SK-N-SH (cell line): Measurements from ENCODE around the gene PELI2. TPM values are rescaled to one million over a fixed set of nuclear protein-coding genes. Genes with fewer than 3 reads are reported as not detected.

Experiments
- CTCF ChIA-PET: fragments of 300-600, 350-600 bp; formaldehyde crosslinking; extraction: SDS; loops from one replicate; lab custom pipeline; 2021; lab: Yijun Ruan, JAX
- POLR2A ChIA-PET: fragments of 350-600 bp; sonication (Branson Sonifier 250); formaldehyde crosslinking; extraction: SDS; loops from one replicate; lab custom pipeline; 2020; ENCODE audit warnings: antibody characterized with exemption, inconsistent platforms; lab: Yijun Ruan, JAX
- DNase-seq: peaks from one replicate; pipeline ENCODE4 v3.0.0; 2012
- H2AFZ ChIP-seq: fragments of 200-600 bp; sonication (generic); 2 replicates; pipeline ENCODE4 v1.8.1; 2016; ENCODE audit warnings: antibody characterized with exemption, mild to moderate bottlenecking, low read depth
- H3F3A ChIP-seq: fragments of 200-600 bp; sonication (generic); replicated peaks from 2 replicates; pipeline ENCODE3; 2016; ENCODE audit warnings: antibody characterized with exemption, mild to moderate bottlenecking; ENCODE audit not compliant: insufficient read depth
- H3K27ac ChIP-seq, 2 experiments: fragments of 200-500 bp in 1 of 2; fragments of 200-600 bp in 1 of 2; sonication (Bioruptor generic) in 1 of 2; sonication (generic), shearing (Covaris generic) in 1 of 2; 2 replicates each; pipeline versions ENCODE4 v1.5.1 to v1.6.1; 2014 to 2016; ENCODE audit warnings: low read depth in 2 of 2, inconsistent platforms in 1 of 2, low read length in 1 of 2, mild to moderate bottlenecking in 1 of 2, mixed read lengths in 1 of 2
- H3K27me3 ChIP-seq: fragments of 200-600 bp; sonication (generic), shearing (Covaris generic); 2 replicates; pipeline ENCODE4 v1.6.1; 2016; ENCODE audit warnings: mixed run types; ENCODE audit not compliant: insufficient read depth
- H3K36me3 ChIP-seq, 2 experiments: fragments of 200-500 bp in 1 of 2; fragments of 200-600 bp in 1 of 2; sonication (Bioruptor generic) in 1 of 2; sonication (generic) in 1 of 2; replicated peaks in 1 of 2; 2 replicates each; pipeline versions ENCODE3 to v1.5.1; 2014 to 2016; ENCODE audit warnings: low read length in 1 of 2, mild to moderate bottlenecking in 1 of 2; ENCODE audit not compliant: insufficient read depth in 2 of 2, control insufficient read depth in 1 of 2
- H3K4me1 ChIP-seq, 2 experiments: fragments of 200-500 bp in 1 of 2; fragments of 200-600 bp in 1 of 2; sonication (Bioruptor generic) in 1 of 2; sonication (generic), shearing (Covaris generic) in 1 of 2; 2 replicates each; pipeline versions ENCODE4 v1.5.1 to v1.6.1; 2014 to 2016; ENCODE audit warnings: low read depth in 1 of 2, low read length in 1 of 2, mixed run types in 1 of 2; ENCODE audit not compliant: insufficient read depth in 2 of 2, control insufficient read depth in 1 of 2
- H3K4me2 ChIP-seq: fragments of 200-600 bp; sonication (generic), shearing (Covaris generic); 2 replicates; pipeline ENCODE4 v1.6.1; 2017; ENCODE audit warnings: mixed run types
- H3K4me3 ChIP-seq, 2 experiments: fragments of 200-500 bp in 1 of 2; fragments of 200-600 bp in 1 of 2; sonication (Bioruptor generic) in 1 of 2; sonication (generic), shearing (Covaris generic) in 1 of 2; 2 replicates each; pipeline versions ENCODE4 v1.5.1 to v1.8.1; 2014 to 2016; ENCODE audit warnings: low read depth in 2 of 2, inconsistent platforms in 1 of 2, low read length in 1 of 2, mild to moderate bottlenecking in 1 of 2, mixed read lengths in 1 of 2, moderate library complexity in 1 of 2
- H3K79me2 ChIP-seq: fragments of 200-600 bp; sonication (generic); 2 replicates; pipeline ENCODE4 v1.8.1; 2017; ENCODE audit warnings: mild to moderate bottlenecking; ENCODE audit not compliant: insufficient read depth
- H3K9ac ChIP-seq: fragments of 200-600 bp; sonication (generic); 2 replicates; pipeline ENCODE4 v1.6.1; 2017; ENCODE audit warnings: mixed run types
- H3K9me2 ChIP-seq: fragments of 200-600 bp; sonication (generic); 2 replicates; pipeline ENCODE4 v1.6.1; 2017; ENCODE audit warnings: mixed run types
- H3K9me3 ChIP-seq: fragments of 200-600 bp; sonication (generic); 2 replicates; pipeline ENCODE4 v1.6.1; 2017; ENCODE audit warnings: mixed run types, mild to moderate bottlenecking, moderate library complexity
- H4K20me1 ChIP-seq: fragments of 200-600 bp; sonication (generic); 2 replicates; pipeline ENCODE4 v1.6.1; 2017; ENCODE audit warnings: mild to moderate bottlenecking, mixed run types; ENCODE audit not compliant: insufficient read depth
- CHD2 ChIP-seq: fragments of 150-350 bp; IDR thresholded peaks from 2 replicates; pipeline ENCODE4 v1.6.1; 2018; ENCODE audit warnings: low read length; ENCODE audit not compliant: partially characterized antibody
- EZH2phosphoT487 ChIP-seq: fragments of 200-600 bp; sonication (generic); IDR thresholded peaks from 2 replicates; pipeline ENCODE4 v1.6.1; 2017; ENCODE audit warnings: low read depth, mixed run types, mild to moderate bottlenecking, antibody characterized with exemption, moderate library complexity, borderline replicate concordance
- FOSL2 ChIP-seq: IDR thresholded peaks from 2 replicates; pipeline ENCODE4 v1.4.0; 2012; ENCODE audit warnings: low read depth, mild to moderate bottlenecking, moderate library complexity, borderline replicate concordance
- FOXJ3 ChIP-seq: sonication (generic); formaldehyde crosslinking; IDR thresholded peaks from 2 replicates; pipeline ENCODE4 v1.5.1; 2020; ENCODE audit warnings: mild to moderate bottlenecking, missing genetic modification reagents
- GABPA ChIP-seq: IDR thresholded peaks from 2 replicates; pipeline ENCODE4 v1.4.0; 2012; ENCODE audit warnings: low read depth, mild to moderate bottlenecking
- JUND ChIP-seq: IDR thresholded peaks from 2 replicates; pipeline ENCODE4 v1.4.0; 2012
- MEF2A ChIP-seq: IDR thresholded peaks from 2 replicates; pipeline ENCODE4 v1.4.0; 2012; ENCODE audit warnings: low read depth, borderline replicate concordance
- MXI1 ChIP-seq: IDR thresholded peaks from 2 replicates; pipeline ENCODE4 v1.6.1; 2012; ENCODE audit warnings: mild to moderate bottlenecking, low read depth, low read length, improper control_type of control experiment
- NFIC ChIP-seq: IDR thresholded peaks from 2 replicates; pipeline ENCODE4 v1.4.0; 2012; ENCODE audit warnings: borderline replicate concordance
- POLR2AphosphoS5 ChIP-seq: IDR thresholded peaks from 2 replicates; pipeline ENCODE4 v1.6.1; 2012; ENCODE audit warnings: low read depth, low read length
- RFX5 ChIP-seq: IDR thresholded peaks from 2 replicates; pipeline ENCODE4 v1.6.1; 2012; ENCODE audit warnings: mild to moderate bottlenecking, improper control_type of control experiment, low read length
- RXRA ChIP-seq: IDR thresholded peaks from 2 replicates; pipeline ENCODE4 v1.4.0; 2012; ENCODE audit warnings: low read depth, mild to moderate bottlenecking, borderline replicate concordance
- SIN3A ChIP-seq: IDR thresholded peaks from 2 replicates; pipeline ENCODE4 v1.6.1; 2012; ENCODE audit warnings: low read depth, mild to moderate bottlenecking, low read length, moderate library complexity, borderline replicate concordance
- TAF1 ChIP-seq: IDR thresholded peaks from 2 replicates; pipeline ENCODE4 v1.6.1; 2012; ENCODE audit warnings: low read depth, mild to moderate bottlenecking, low read length, moderate library complexity, borderline replicate concordance
- USF1 ChIP-seq: IDR thresholded peaks from 2 replicates; pipeline ENCODE4 v1.4.0; 2012; ENCODE audit warnings: low read depth, borderline replicate concordance
- WGBS: methylation state at CpG from one replicate; pipeline ENCODE4 v1.1.6; 2017; ENCODE audit warnings: low lambda C conversion rate; 5-methylcytosine and 5-hydroxymethylcytosine counted together
- polyA plus RNA-seq, 3 experiments: library from polyadenylated mRNA; depleted of rRNA; stranded (reverse); fragments of >200 nt; gene quantifications; 2 replicates each; pipeline ENCODE4 v1.2.3, GENCODE V29; 2012
- TF ChIP-seq, protein P1 (sequence below): IDR thresholded peaks from 2 replicates; pipeline ENCODE4; 2012
- TF ChIP-seq, protein P2 (sequence below): IDR thresholded peaks from 2 replicates; pipeline ENCODE4 v1.4.0; 2012; ENCODE audit warnings: low read depth
- TF ChIP-seq, protein P3 (sequence below): IDR thresholded peaks from 2 replicates; pipeline ENCODE4 v1.6.1; 2012; ENCODE audit warnings: mild to moderate bottlenecking, low read depth, low read length, moderate library complexity
- TF ChIP-seq, protein P4 (sequence below): fragments of 150-350 bp; IDR thresholded peaks from 2 replicates; pipeline ENCODE4 v1.6.1; 2017; ENCODE audit warnings: antibody characterized with exemption, low read length, low read depth, borderline replicate concordance

The PELI2 gene
- polyA plus RNA-seq, 1 of the 3 experiments (the other 2 are of a cell fraction): not detected

- no peaks in the 10 kb centered on the region for H3K4me1 ChIP-seq
- H3F3A ChIP-seq: no peaks in the 10 kb centered on the region
- WGBS: 4% methylated on average over 4 of the region's 4 CpGs
- TF ChIP-seq, protein P1, sequence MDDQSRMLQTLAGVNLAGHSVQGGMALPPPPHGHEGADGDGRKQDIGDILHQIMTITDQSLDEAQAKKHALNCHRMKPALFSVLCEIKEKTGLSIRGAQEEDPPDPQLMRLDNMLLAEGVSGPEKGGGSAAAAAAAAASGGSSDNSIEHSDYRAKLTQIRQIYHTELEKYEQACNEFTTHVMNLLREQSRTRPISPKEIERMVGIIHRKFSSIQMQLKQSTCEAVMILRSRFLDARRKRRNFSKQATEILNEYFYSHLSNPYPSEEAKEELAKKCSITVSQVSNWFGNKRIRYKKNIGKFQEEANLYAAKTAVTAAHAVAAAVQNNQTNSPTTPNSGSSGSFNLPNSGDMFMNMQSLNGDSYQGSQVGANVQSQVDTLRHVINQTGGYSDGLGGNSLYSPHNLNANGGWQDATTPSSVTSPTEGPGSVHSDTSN: no peak
- TF ChIP-seq RXRA (no peak), CHD2 (no peak), SIN3A (no peak), RFX5 (no peak), GABPA (no peak)
- TF ChIP-seq, all 33 proteins: peak for 0
- ChIA-PET POLR2A (no interaction called here), CTCF (no interaction called here)
- Histone ChIP-seq H3K4me3 (no peak overlapping the region), H3K36me3 (no peaks in the 10 kb centered on the region), H3K9ac (no peak overlapping the region), H3K79me2 (no peaks in the 10 kb centered on the region), H3K27me3 (peaks cover 44% of the 10 kb centered on the region), H3K4me2 (no peak overlapping the region), H2AFZ (no peak overlapping the region), H3K9me2 (no peaks in the 10 kb centered on the region), H4K20me1 (no peaks in the 10 kb centered on the region), H3K27ac (no peak overlapping the region), H3K9me3 (no peaks in the 10 kb centered on the region)
- no peak for DNase-seq
These were observed 11.7 kb downstream of the PELI2 start for GRCh38 chr14:56129933-56130332.

DNA sequence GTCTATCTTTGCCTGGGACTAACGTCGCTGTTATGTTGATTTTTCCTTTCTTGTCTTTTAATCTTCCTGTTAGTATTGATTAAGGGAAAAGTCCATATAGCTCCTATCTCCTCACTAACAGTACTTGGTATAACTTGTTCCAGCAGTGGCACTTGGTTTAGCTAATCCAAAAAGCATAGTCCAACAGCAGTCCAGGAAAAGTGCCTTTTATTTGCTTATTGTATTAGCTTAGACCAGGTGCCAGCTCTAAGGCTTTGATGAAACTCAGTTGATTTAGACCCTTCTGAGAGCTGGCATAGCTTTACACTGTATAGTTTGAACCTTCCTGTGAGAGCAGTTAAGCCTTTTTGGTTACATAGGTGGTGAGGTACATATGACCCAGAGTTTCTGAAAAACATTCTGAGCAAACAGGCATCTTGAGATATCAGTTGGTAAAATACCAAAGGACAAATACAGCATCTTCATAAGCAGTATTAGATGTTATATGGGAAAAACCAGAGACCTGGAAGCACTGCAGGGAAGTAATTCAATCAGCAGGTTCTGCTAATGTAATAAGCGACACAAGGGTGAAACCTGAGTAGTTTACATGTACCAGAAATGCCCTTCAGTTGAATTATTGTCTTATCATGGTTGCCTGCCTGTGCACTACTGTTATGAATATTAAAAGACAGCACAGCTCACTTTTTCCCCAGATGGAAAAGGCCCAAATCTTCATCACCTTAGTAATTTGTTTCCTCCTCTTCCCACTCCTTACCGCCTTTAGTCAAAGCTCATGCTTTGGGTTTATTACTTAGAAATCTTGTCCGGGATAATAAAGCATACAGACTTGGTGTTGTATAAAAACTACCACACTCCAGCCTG lies 13.0 kb downstream of the PELI2 start:
- Histone ChIP-seq H3K9me2 (no peaks in the 10 kb centered on the region), H3K4me2 (no peak overlapping the region), H3K4me3 (no peak overlapping the region), H3K36me3 (no peaks in the 10 kb centered on the region), H3K79me2 (no peaks in the 10 kb centered on the region), H4K20me1 (no peaks in the 10 kb centered on the region), H3K9ac (no peak overlapping the region), H3K27ac (no peak overlapping the region), H3K27me3 (peaks cover 41% of the 10 kb centered on the region), H2AFZ (no peak overlapping the region), H3F3A (no peaks in the 10 kb centered on the region), H3K9me3 (no peaks in the 10 kb centered on the region), H3K4me1 (no peaks in the 10 kb centered on the region)
- no peak for DNase-seq
- 14% methylated on average over 5 of the region's 5 CpGs for WGBS
- ChIA-PET POLR2A (no interaction called here), CTCF (interaction anchor here (0.7 kb wide), 1 partner anchor 145 kb away, joined by 3 read pairs; no protein-coding TSS in a partner anchor)
- TF ChIP-seq, protein P2, sequence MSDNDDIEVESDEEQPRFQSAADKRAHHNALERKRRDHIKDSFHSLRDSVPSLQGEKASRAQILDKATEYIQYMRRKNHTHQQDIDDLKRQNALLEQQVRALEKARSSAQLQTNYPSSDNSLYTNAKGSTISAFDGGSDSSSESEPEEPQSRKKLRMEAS: no peak
- TF ChIP-seq MEF2A (no peak), POLR2AphosphoS5 (no peak), NFIC (no peak), CHD2 (no peak), MXI1 (no peak), JUND (no peak), SIN3A (no peak), FOSL2 (no peak), USF1 (no peak), RFX5 (no peak), TAF1 (no peak), FOXJ3 (CRISPR knock-in tag) (no peak), EZH2phosphoT487 (no peak), GABPA (no peak)
- TF ChIP-seq, protein P3, sequence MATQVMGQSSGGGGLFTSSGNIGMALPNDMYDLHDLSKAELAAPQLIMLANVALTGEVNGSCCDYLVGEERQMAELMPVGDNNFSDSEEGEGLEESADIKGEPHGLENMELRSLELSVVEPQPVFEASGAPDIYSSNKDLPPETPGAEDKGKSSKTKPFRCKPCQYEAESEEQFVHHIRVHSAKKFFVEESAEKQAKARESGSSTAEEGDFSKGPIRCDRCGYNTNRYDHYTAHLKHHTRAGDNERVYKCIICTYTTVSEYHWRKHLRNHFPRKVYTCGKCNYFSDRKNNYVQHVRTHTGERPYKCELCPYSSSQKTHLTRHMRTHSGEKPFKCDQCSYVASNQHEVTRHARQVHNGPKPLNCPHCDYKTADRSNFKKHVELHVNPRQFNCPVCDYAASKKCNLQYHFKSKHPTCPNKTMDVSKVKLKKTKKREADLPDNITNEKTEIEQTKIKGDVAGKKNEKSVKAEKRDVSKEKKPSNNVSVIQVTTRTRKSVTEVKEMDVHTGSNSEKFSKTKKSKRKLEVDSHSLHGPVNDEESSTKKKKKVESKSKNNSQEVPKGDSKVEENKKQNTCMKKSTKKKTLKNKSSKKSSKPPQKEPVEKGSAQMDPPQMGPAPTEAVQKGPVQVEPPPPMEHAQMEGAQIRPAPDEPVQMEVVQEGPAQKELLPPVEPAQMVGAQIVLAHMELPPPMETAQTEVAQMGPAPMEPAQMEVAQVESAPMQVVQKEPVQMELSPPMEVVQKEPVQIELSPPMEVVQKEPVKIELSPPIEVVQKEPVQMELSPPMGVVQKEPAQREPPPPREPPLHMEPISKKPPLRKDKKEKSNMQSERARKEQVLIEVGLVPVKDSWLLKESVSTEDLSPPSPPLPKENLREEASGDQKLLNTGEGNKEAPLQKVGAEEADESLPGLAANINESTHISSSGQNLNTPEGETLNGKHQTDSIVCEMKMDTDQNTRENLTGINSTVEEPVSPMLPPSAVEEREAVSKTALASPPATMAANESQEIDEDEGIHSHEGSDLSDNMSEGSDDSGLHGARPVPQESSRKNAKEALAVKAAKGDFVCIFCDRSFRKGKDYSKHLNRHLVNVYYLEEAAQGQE: no peak
- TF ChIP-seq, protein P4, sequence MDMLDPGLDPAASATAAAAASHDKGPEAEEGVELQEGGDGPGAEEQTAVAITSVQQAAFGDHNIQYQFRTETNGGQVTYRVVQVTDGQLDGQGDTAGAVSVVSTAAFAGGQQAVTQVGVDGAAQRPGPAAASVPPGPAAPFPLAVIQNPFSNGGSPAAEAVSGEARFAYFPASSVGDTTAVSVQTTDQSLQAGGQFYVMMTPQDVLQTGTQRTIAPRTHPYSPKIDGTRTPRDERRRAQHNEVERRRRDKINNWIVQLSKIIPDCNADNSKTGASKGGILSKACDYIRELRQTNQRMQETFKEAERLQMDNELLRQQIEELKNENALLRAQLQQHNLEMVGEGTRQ: no peak
